22Rv1 (cell line): ENCODE measurements around the gene KMT2A.

ENCODE experiments used
- H3K27ac ChIP-seq: fragments of 450-650 bp; 2 replicates; pipeline ENCODE4 v1.5.1; 2017
- CTCF ChIP-seq: fragments of 450-650 bp; IDR thresholded peaks from 2 replicates; pipeline ENCODE4 v1.5.1; 2017; ENCODE audit warnings: mild to moderate bottlenecking
- ZFX ChIP-seq: fragments of 450-650 bp; IDR thresholded peaks from 2 replicates; pipeline ENCODE4 v1.6.1; 2017; ENCODE audit warnings: antibody characterized with exemption, borderline replicate concordance

KMT2A gene

GRCh38 chr11:118574636-118575035, 138.3 kb downstream of the KMT2A start:
- no peak for TF ChIP-seq ZFX
- no peak for TF ChIP-seq CTCF
- no peak overlapping the region for H3K27ac ChIP-seq
